Uterus (tissue), 2 donors: ENCODE results near the gene ZDHHC11.
"Not testable (repeated sequence)": the region's sequence is repeated elsewhere in the genome, so short reads cannot be mapped to it uniquely, and the experiment has no call there.

ENCODE experiments used
- CTCF ChIP-seq, 4 experiments: fragments of 200-600 bp in 2 of 4; fragments of 450-650 bp in 2 of 4; sonication (generic) in 2 of 4; IDR thresholded peaks; one replicate each; pipeline ENCODE4 v1.5.1; 2016 to 2019; ENCODE audit warnings: antibody characterized with exemption in 4 of 4, mild to moderate bottlenecking in 2 of 4, moderate library complexity in 1 of 4
- POLR2A ChIP-seq, 2 donors: fragments of 450-650 bp; IDR thresholded peaks; one replicate each; pipeline ENCODE4 v1.6.1; 2016; ENCODE audit warnings: antibody characterized with exemption in 2 of 2, mild to moderate bottlenecking in 1 of 2, moderate library complexity in 1 of 2

GRCh38 chr5:787224-787856, 63.4 kb downstream of the ZDHHC11 start:
- not testable (repeated sequence) for TF ChIP-seq CTCF, POLR2A (IDR thresholded peaks at IDR 0.05)
